GM18526 (cell line): ENCODE results near the gene EIF1B.

Experiments
- POLR2A ChIP-seq: IDR thresholded peaks from 3 replicates; pipeline ENCODE4 v1.6.1; 2011; ENCODE audit not compliant: insufficient read length; ENCODE audit errors: extremely low read depth

The EIF1B gene

DNA sequence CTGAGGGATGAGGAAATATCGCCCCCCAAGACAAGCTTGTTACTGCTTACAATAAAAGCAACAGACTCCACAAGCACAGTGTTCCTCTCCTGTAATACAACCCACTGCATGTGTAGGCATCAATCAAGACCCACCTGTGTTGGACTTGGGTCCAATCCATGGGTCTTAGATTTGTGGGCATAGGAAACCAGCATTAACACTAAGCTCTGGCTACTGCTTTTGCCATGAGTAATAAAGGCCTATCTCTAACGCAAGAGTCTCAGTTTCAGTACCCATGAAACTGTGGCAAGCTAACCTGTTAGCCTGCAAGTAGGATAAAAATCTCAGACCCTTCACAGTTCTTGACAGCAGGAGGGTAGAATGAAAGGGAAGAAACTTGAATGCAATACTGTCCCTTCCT, 5.2 kb upstream of the EIF1B start:
- TF ChIP-seq POLR2A: no peak

- no peak for TF ChIP-seq POLR2A
These were observed 3.2 kb upstream of the EIF1B start for GRCh38 chr3:40306336-40306735.

- no peak for TF ChIP-seq POLR2A
These were observed 2.3 kb upstream of the EIF1B start for GRCh38 chr3:40307176-40307575.

DNA sequence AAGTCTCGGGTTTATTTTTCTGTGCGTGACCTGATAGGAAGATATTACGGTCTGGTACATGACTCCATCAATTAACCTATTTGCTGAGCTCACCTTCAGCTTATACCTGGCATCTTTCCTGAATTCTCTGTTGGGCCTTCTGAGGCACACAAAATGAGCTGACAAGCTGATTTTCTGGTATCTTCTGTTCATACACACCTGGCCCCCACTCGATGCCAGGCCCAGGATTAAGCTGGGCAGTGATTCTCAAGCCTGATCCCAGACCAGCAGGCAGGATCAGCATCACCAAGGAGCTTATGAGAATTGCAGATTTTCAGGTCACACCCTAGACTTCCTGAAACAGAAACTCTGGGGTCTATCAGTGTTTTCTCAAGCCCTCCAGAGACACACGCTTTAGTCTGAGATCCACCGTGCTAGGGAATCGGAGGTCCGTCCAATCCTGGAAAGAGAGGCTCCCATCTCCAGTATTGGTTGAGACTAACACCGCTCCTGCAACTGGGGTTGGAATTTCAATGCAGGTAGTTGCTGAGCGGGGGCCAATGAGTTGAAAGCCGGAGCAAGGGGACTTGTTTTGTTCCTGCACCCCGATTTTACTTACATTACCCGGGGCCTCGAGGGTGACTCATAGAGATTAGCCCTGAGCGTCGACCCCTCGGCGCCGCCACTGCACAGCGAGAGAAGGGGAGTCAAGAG, 636 bp upstream of the EIF1B start:
- no peak for TF ChIP-seq POLR2A

GRCh38 chr3:40309925-40310695, 603 bp downstream of the EIF1B start:
- no peak for TF ChIP-seq POLR2A

GRCh38 chr3:40310705-40311104, 1.2 kb downstream of the EIF1B start:
- TF ChIP-seq POLR2A: no peak

GRCh38 chr3:40312661-40313226, 3.2 kb downstream of the EIF1B start:
- TF ChIP-seq POLR2A: no peak

DNA sequence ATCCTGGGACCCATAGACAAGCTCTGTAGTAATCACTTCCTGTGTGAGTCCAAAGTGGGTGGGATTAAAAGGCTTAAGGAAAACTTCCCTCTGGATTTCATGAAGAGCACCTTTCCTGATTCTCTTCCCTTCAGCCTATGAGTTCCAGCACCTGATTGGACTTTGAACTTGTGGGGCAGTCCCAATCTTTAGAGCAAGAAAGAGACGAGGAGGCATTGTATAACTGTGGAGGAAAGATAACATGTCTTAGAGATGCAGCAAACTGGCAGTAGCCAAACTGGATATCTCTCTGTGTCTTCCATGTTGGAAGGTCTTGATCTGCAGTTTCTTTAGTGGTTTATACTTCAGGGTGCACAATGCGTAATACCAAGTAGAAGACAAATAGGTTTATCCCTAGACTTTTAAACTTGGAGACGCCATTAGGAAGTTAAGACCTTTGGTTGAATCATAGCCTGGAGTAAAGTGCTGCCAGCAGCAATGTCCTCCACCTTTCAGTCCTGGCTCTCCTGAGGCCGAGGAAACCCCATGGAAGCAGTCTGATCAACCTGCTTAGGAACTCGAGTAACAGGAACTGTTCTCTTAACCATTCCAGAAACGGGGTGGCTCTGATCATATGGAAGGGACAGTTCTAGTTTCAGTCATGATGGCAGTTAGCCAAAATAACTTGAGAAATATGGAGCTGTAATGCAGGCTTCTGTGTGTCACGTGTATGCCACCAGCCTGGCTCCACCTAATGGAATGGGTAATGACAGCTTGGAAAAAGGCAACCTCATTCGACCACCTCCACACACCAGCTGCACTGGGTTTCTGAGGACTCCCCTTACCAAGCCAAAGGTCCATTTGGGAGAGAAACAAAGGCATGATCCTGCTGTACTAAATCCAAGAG, 4.7 kb downstream of the EIF1B start:
- no peak for TF ChIP-seq POLR2A

DNA sequence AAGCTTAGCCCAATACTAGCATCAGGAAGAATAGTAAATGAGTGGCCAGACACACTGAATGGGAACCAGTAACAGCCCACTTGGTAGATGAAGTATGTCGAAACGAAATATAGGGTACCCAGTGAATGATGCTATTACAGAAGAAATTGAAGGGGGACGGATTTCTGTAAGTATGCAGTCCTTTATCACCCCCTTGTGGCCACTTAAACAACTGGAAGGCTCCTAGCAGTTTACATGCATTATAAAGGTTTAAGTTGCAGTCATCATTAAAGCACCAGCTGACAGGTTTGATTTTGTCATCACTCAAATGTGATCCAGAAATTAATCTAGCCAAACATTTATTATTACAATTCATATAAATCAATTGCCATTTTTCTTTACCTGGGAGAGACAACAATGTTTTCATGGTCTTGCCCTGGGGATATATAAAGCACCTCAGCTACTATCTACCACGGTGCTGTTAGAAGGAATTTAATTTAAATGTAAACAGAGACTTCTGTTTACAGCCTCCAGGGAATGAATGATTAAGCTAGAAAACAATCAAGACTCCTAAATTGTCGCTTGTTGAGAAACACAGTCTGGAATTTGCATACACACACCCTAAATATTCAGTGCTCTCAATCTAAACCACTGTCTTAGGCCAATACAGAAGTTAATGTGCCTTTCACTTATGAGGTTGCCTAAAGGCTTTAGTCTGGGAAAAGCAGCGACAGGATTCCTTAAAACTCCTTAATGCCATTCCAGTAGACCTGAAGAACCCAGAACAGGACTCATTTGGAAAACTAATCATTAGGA, 7.8 kb downstream of the EIF1B start:
- no peak for TF ChIP-seq POLR2A

DNA sequence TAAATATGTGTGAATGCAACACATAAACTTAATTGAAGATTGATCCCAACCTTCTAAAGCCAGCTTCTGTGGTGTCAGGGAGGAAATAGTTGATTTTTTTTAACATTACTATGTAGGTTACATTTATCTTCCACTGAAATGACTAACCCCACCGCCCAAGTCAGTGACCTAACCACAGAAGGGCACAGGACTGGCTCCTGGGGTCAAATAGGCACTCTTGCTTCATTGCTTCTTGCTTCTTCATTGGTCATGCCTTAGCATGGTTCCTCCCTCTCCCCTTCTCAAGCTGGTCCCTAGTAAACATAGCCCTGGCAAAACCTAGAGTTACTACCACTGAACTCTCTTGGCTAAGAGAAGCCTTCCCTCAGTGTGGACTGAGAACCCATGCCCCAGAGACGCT, 12.3 kb downstream of the EIF1B start:
- no peak for TF ChIP-seq POLR2A

DNA sequence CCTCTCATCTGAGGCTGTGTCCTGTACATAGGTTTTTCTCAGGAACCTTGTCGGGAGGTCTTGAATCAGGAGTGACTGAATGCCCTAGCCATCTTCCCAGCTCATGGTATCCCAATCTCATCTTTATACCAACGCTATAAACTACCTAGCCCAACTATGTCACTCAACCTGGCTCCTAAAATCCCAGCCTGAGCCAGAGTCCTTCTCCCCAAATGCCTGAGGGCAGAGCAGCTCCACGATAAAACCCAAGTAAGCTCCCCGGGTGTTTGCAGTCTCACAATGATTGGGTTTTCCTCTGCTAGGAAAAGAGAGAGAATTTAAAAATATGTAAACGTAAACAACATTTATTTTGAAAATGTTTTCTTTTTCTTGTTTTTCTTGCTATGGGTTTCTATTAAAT, 14.4 kb downstream of the EIF1B start:
- no peak for TF ChIP-seq POLR2A

GRCh38 chr3:40324621-40325020, 15.1 kb downstream of the EIF1B start:
- no peak for TF ChIP-seq POLR2A

- no peak for TF ChIP-seq POLR2A
These were observed 16.0 kb downstream of the EIF1B start for GRCh38 chr3:40325465-40325864.

GRCh38 chr3:40328374-40328773, 18.9 kb downstream of the EIF1B start:
- no peak for TF ChIP-seq POLR2A

GRCh38 chr3:40329071-40329470, 19.6 kb downstream of the EIF1B start:
- no peak for TF ChIP-seq POLR2A
